ENCODE measurements around the gene TP53RK.

The TP53RK gene

GRCh38 chr20:46637427-46638133 lies 51.7 kb downstream of the TP53RK start:
- DNase-seq = no peak

- no peak for DNase-seq
Measured at GRCh38 chr20:46637020-46637419, 52.2 kb downstream of the TP53RK start.

DNA sequence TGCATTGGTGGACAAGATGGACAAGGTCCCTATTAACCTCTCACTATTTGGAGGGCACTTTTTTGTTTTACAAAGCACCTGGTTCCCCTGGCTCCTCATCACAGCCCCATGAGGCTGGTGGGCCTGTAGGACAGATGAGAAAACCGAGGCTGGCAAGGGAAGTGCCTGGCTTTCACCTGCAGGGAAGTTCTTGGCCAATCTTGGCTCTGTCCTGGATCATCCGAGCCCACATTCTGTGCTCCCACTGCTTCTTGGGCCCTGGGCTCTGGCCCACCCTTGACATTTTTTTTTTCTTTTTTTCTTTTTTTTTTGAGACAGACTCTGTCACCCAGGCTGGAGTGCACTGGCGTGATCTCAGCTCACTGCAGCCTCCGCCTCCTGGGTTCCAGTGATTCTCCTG lies 52.7 kb downstream of the TP53RK start:
- no peak for DNase-seq

DNA sequence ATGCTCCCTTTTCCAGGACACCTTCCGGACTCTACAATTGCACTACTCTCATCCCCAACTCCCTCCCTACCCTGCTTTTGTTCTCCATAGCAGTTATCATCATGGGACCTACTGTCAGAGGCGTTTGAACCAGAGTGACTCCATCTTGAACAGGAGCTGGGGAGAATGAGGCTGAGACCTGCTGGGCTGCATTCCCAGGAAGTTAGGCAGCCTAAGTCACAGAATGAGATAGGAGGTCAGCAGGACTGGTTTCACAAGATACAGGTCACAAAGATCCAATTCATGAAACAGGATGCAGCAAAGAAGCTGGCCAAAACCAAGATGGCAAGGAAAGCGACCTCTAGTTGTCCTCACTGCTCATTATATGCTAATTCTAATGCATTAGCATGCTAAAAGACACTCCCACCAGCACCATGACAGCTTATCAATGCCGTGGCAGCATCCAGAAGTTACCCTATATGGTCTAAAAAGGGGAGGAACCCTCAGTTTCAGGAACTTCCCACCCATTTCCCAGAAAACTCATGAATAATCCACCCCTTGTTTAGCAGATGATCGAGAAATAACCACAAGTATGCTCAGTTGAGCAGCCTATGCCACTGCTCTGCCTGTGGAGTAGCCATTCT lies 53.6 kb downstream of the TP53RK start:
- no peak for DNase-seq

DNA sequence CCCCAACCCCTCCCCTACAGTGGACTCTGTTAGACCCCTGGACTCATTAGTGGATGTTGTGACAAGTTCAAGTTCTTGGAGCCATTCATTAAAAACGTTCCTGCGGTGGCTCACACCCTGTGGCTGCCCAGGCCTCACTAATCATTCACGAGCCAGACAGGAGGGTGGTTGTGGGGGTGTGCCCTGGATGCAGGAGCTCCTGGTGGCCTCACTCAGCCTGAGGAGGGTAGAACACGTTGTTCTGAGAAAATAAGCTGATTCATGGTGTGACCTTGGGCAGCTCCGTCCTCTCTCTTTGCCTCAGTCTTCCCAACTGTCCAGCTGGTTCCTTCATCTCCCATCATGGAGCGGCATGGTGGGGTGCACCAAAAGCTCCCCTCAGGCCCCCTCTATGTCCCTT lies 54.7 kb downstream of the TP53RK start:
- DNase-seq = no peak
